Kidney (tissue), 14 donors: ENCODE measurements around the gene TNNC1. TPM values are rescaled to one million over a fixed set of nuclear protein-coding genes. Genes with fewer than 3 reads are reported as not detected.

ENCODE experiments used
- DNase-seq, 5 donors: peaks; one replicate each; pipeline ENCODE4 v3.0.0-alpha.2; 2013 to 2020
- FAIRE-seq: peaks from 2 replicates; lab custom pipeline; 2012; peaks lifted over from hg19 to GRCh38; lab: Jason Lieb, UNC
- H3K27ac ChIP-seq, 2 donors: one replicate each; pipeline ENCODE4 v1.7.0; 2013; ENCODE audit warnings: low read depth in 2 of 2, low read length in 2 of 2, inconsistent platforms in 1 of 2
- H3K27me3 ChIP-seq: one replicate; pipeline ENCODE4 v1.7.1; 2013; ENCODE audit warnings: low read length, inconsistent platforms; ENCODE audit not compliant: control insufficient read depth, insufficient read depth
- H3K36me3 ChIP-seq, 3 donors: one replicate each; pipeline versions ENCODE4 v1.7.0 to v1.7.1; 2013; ENCODE audit warnings: low read length in 3 of 3, control low read depth in 1 of 3, inconsistent platforms in 1 of 3; ENCODE audit not compliant: insufficient read depth in 3 of 3, control insufficient read depth in 2 of 3
- H3K4me1 ChIP-seq, 3 donors: one replicate each; pipeline versions ENCODE4 v1.7.0 to v1.7.1; 2013; ENCODE audit warnings: low read length in 3 of 3, inconsistent platforms in 1 of 3, low read depth in 1 of 3; ENCODE audit not compliant: control insufficient read depth in 2 of 3, insufficient read depth in 2 of 3
- H3K4me3 ChIP-seq, 3 donors: one replicate each; pipeline versions ENCODE4 v1.7.0 to v1.8.1; 2013; ENCODE audit warnings: low read length in 3 of 3, control low read depth in 1 of 3, inconsistent platforms in 1 of 3
- H3K9ac ChIP-seq, 3 donors: one replicate each; pipeline versions ENCODE4 v1.7.0 to v1.7.1; 2013; ENCODE audit warnings: low read length in 3 of 3, control low read depth in 1 of 3, inconsistent platforms in 1 of 3
- H3K9me3 ChIP-seq, 3 donors: one replicate each; pipeline versions ENCODE4 v1.7.0 to v1.7.1; 2013; ENCODE audit warnings: low read length in 3 of 3, control low read depth in 1 of 3, inconsistent platforms in 1 of 3; ENCODE audit not compliant: control insufficient read depth in 2 of 3, insufficient read depth in 1 of 3
- CTCF ChIP-seq: IDR thresholded peaks from 3 replicates; pipeline ENCODE4 v1.5.1; 2012; ENCODE audit warnings: mild to moderate bottlenecking, moderate library complexity, borderline replicate concordance; ENCODE audit not compliant: insufficient read depth; ENCODE audit errors: extremely low read depth
- intact Hi-C: fragments of 100-400 bp; cut with DNase I; formaldehyde crosslinking; loops from one replicate; pipeline ENCODE4 v1.11.1; 2022
- polyA plus RNA-seq: library from polyadenylated mRNA; stranded (reverse); fragments of 350-450 nt; fragmentation: Illumina TruSeq; extraction: RNeasy Lipid Tissue Mini Kit (QIAGEN cat#74804); gene quantifications from one replicate; pipeline ENCODE4 v1.2.3, GENCODE V29; 2014; ENCODE audit warnings: low read depth, low replicate concordance; ENCODE audit not compliant: insufficient read depth
- total RNA-seq: library from RNA; stranded (reverse); fragmentation: NEBNext Ultra II Directional; extraction: Animal tissue kit (Norgen Biotek cat#: 25700); gene quantifications from one replicate; pipeline ENCODE4 v1.2.1, GENCODE V29; 2021
- donor health status: control.
- donor health status: control.
- donor health status: control.
- donor health status: control.
- donor health status: control.
- donor health status: DM: yes; HTN: yes; CAD: no.
- donor health status: Normal renal cell carcinoma (clear cell type).

TNNC1 gene
- total and polyA plus RNA-seq, 2 donors from 2014 or later, result 2.2 to 86.6 TPM

- Histone ChIP-seq H3K4me3 (no peak overlapping the region), H3K36me3 (peaks cover 0 to 58% (median 44%) of the 10 kb centered on the region in 3 donors), H3K27ac (no peak overlapping the region), H3K27me3 (no peaks in the 10 kb centered on the region), H3K9ac (no peak overlapping the region), H3K9me3 (no peaks in the 10 kb centered on the region), H3K4me1 (no peaks in the 10 kb centered on the region)
- DNase-seq, result peak in 1 of 5 donors; percentile 57
- no peak for FAIRE-seq
- no peak for TF ChIP-seq CTCF
- intact Hi-C loops, result no loop called here
These were observed 51.7 kb downstream of the TNNC1 start for GRCh38 chr3:52402101-52402521.

- intact Hi-C loops, result no loop called here
- Histone ChIP-seq H3K4me3 (no peak overlapping the region), H3K9ac (no peak overlapping the region), H3K36me3 (peaks cover 0 to 52% (median 39%) of the 10 kb centered on the region in 3 donors), H3K9me3 (no peaks in the 10 kb centered on the region), H3K27ac (no peak overlapping the region), H3K4me1 (no peaks in the 10 kb centered on the region), H3K27me3 (no peaks in the 10 kb centered on the region)
- no peak for FAIRE-seq
- peak in 1 of 5 donors; percentile 41 for DNase-seq
- no peak for TF ChIP-seq CTCF
These were observed 52.3 kb downstream of the TNNC1 start for GRCh38 chr3:52401551-52401950.

Other genes with a start within 250 kb of the TNNC1 start
- 0.94 TPM for gene TLR9, start 228.4 kb downstream of the TNNC1 start, total RNA-seq
- gene TLR9, start 228.4 kb downstream of the TNNC1 start, polyA plus RNA-seq, result not detected
- 59.9 TPM for gene TWF2, start 214.9 kb downstream of the TNNC1 start, total RNA-seq
- gene TWF2, start 214.9 kb downstream of the TNNC1 start, polyA plus RNA-seq, result 44.0 TPM
- 32.5 TPM for gene PPM1M, start 208.3 kb downstream of the TNNC1 start, total RNA-seq
- gene PPM1M, start 208.3 kb downstream of the TNNC1 start, polyA plus RNA-seq, result 23.2 TPM
- gene WDR82, start 175.4 kb downstream of the TNNC1 start, total RNA-seq, result 75.8 TPM
- 20.9 TPM for gene WDR82, start 175.4 kb downstream of the TNNC1 start, polyA plus RNA-seq
- gene GLYCTK, start 166.2 kb downstream of the TNNC1 start, total RNA-seq, result 30.7 TPM
- gene GLYCTK, start 166.2 kb downstream of the TNNC1 start, polyA plus RNA-seq, result 50.2 TPM
- 12.1 TPM for gene DNAH1, start 137.7 kb downstream of the TNNC1 start, total RNA-seq
- 1.7 TPM for gene DNAH1, start 137.7 kb downstream of the TNNC1 start, polyA plus RNA-seq
- 72.5 TPM for gene BAP1, start 44.0 kb downstream of the TNNC1 start, total RNA-seq
- 61.6 TPM for gene BAP1, start 44.0 kb downstream of the TNNC1 start, polyA plus RNA-seq
- 8.8 TPM for gene PHF7, start 43.4 kb downstream of the TNNC1 start, total RNA-seq
- 3.9 TPM for gene PHF7, start 43.4 kb downstream of the TNNC1 start, polyA plus RNA-seq
- 25.7 TPM for gene SEMA3G, start 8.9 kb downstream of the TNNC1 start, total RNA-seq
- gene SEMA3G, start 8.9 kb downstream of the TNNC1 start, polyA plus RNA-seq, result 28.2 TPM
- 98.7 TPM for gene NISCH, start 1.6 kb upstream of the TNNC1 start, total RNA-seq
- gene NISCH, start 1.6 kb upstream of the TNNC1 start, polyA plus RNA-seq, result 36.1 TPM
- gene STAB1, start 41.3 kb upstream of the TNNC1 start, total RNA-seq, result 379 TPM
- 98.4 TPM for gene STAB1, start 41.3 kb upstream of the TNNC1 start, polyA plus RNA-seq
- 47.3 TPM for gene NT5DC2, start 79.8 kb upstream of the TNNC1 start, total RNA-seq
- 75.7 TPM for gene NT5DC2, start 79.8 kb upstream of the TNNC1 start, polyA plus RNA-seq
- 26.8 TPM for gene UQCC5, start 82.6 kb upstream of the TNNC1 start, total RNA-seq
- gene UQCC5, start 82.6 kb upstream of the TNNC1 start, polyA plus RNA-seq, result 135 TPM
- 56.2 TPM for gene PBRM1, start 231.9 kb upstream of the TNNC1 start, total RNA-seq
- 4.1 TPM for gene PBRM1, start 231.9 kb upstream of the TNNC1 start, polyA plus RNA-seq
- gene GNL3, start 232.0 kb upstream of the TNNC1 start, total RNA-seq, result 47.8 TPM
- 27.9 TPM for gene GNL3, start 232.0 kb upstream of the TNNC1 start, polyA plus RNA-seq